UCSD-AML1 (cell line): ENCODE results near the gene PSMA5.
A peak's percentile ranks its signal among the peaks of the same experiment; 100 is the strongest.
"Not testable (repeated sequence)": the region's sequence is repeated elsewhere in the genome, so short reads cannot be mapped to it uniquely, and the experiment has no call there.

Experiments used
- DNase-seq: peaks from one replicate; lab custom pipeline; 2025; ENCODE audit not compliant: unreplicated experiment; lab: John Stamatoyannopoulos, UW

Gene PSMA5

DNA sequence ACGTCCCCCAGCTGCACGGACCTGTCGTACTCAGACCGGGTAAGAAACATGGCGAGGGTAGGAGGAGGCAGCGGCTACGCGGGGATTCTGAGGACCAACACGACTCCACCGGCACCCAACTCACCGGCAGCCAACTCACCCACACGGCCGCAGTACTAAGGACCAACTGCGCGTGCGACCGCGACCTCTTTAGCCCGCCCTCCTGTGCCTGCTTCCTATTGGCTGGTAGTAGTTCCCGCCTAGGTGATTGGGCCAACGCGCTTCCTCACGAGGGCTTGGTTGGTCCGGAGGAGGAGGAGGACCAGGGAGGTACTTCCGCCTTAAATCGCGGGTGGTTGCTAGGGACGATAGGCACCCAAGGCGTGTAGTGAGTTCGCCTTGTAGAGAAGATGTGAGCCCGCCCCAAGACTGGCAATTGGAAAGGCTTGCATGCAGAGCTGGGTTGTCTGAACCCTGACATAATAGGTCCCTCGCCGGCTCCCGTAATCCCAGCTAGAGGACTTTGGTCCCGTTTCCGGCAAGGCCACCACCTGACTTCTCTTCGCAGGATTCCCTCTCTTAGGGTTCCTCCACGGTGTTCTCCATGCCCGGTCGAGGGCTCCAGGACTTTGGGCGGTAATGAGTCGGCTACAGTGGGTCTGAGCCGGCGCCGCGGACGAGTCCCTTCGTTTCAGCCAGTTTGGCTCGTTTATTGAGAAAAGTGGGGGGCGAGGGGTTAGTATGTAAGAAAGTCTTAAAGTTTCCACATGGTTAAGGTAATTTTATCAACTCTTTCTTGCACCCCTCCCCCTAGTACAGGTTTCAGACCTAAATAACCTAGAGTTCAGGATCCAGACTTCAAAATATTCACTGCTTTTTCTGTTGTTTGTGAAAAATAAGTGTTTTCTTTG, at the start of gene PSMA5:
Gene PSMA5 (minus strand): TSS at position 168 of the 890 bp plus-strand sequence. CDS start 118 bp downstream, at position 50.
- DNase-seq: peak; percentile 96

DNA sequence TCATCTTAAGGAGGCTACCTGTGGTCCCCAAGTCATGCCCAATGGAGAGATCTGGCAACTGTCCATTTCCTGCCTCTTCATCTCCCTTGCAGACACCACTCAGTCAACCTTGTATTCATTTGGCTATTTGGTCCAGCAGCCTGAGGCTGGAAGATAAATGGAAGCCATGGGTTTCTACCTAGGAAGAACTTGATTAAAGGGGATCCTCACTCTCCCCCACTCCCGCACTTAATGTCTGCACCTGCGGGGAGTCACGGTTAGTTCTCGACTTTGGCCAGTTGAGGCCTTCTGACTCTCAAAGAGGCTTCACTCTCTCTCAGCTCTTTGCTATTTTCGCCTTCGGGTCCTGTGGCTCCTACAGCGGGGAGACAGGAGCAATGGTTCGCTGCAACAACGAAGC, 49.0 kb upstream of the PSMA5 start:
- no peak for DNase-seq

DNA sequence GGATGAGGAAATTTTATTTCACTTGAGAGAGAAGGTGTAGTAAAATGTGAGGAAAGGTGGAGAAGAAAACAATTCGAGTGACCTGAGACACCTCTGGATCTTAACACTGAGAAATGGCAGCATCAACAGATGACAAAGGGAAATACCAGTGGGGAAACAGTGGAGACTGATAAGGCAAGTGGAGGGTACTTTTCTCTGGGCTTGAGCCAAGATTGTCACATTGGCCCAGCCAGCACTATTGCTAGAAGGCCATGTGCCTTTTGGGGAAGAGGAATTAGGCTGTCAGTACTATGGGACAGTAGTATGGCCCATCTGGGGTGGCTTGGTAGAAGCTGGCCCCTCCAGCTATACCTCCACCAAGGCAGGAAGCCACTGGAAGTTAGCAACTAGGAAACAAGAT, 48.4 kb upstream of the PSMA5 start:
- DNase-seq: no peak

DNA sequence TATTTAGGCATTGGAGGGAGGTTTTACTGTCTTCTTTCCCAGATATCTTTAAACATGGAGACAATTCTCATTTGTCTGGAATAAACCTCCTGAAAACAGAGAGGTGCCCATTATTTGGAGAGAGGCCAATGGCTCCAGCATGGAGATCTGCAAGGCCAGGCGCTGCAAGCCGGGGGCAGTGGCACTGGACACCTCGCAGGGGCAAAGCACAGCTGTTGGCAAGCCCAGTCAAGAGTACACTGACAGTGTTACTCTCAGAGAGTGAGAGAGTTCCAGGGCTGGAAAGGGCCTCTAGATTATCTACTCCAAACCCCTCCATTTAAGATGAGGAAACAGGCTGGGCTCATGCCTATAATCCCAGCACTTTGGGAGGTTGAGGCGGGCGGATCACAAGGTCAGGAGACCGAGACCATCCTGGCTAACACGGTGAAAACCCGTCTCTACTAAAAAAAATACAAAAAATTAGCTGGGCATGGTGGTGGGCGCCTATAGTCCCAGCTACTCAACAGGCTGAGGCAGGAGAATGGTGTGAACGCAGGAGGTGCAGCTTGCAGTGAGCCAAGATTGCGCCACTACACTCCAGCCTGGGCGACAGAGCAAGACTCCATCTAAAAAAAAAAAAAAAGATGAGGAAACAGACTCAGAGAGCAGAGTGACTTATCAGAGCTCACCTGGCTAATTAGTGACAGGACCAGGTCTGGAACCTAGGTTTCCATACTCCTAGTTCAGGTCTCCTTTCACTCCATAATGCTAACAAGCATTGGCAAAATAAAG, 47.2 kb upstream of the PSMA5 start:
- DNase-seq: not testable (repeated sequence)

DNA sequence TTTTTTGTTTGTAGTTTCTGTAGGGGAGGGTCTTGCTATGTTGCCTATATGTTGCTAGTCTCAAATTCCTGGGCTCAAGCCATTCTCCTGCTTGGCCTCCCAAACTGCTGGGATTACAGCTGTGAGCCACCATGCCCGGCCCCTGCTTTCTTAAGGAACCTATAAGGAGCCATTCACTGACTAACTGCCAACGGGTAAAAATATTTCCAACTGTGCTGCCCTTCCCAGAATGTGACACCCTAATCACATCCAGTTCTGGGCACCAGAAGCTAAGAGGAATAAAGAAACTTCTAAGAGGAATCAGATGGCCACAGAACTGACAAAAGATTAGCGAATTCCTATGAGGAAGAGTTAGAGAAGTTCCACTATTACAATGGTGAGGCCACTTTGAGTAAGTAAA, 46.5 kb upstream of the PSMA5 start:
- no peak for DNase-seq

DNA sequence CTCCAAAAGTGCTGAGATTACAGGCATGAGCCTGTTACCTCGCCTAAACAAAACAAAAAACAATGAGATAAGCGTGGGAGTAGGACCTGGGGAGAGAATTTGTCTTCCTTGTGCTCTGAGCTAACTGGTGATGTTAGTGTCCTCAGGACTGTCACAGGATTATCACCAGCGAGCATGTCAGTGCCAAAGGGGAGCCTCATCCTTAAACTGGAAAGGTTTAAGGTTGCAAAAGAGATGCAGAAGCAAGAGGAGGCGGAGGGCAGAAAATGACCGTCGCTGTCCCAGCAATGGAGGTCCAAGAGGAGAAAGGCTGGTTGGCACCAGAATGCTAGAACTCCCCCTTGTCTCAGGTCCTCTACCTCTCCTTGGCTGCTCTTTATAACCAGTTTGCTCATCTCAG, 44.0 kb upstream of the PSMA5 start:
- DNase-seq: no peak

DNA sequence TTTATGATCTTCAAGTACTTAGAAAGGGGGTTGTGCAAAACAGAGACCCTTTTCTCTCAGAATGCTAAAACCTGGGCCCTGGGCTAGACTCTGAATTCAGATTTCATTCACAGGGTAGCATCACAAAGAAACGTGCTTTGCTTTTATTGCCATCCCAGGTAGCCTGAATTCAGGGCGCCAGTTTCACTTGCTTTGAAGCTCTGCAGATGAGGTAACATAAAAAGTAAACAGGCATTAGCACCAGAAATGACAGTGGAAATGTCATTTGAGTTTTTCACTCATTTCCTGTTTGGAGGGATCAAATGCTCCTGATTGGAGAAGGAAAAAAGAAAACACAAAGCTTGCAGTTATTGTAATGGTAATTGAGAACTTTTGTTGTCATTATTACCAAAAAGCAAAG, 42.7 kb upstream of the PSMA5 start:
- DNase-seq: no peak

DNA sequence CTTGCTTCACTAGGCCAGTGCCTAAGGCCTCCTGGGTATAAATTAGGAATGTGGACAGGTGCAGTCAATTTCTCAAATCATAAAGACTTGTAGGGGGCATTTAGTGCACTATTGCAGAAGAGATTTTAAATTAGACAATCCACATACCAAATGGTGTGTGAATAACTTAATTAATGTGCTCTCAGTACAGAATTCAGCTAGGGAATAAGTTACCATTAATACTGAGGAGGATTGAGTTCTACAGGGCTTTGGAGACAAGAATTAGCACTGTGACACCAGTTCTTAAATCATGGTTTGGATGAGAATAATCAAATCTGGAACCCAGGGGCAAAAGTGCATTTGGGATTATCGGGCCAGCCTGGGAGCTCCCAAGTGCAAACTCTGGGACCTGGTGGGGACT, 41.8 kb upstream of the PSMA5 start:
- DNase-seq: no peak

DNA sequence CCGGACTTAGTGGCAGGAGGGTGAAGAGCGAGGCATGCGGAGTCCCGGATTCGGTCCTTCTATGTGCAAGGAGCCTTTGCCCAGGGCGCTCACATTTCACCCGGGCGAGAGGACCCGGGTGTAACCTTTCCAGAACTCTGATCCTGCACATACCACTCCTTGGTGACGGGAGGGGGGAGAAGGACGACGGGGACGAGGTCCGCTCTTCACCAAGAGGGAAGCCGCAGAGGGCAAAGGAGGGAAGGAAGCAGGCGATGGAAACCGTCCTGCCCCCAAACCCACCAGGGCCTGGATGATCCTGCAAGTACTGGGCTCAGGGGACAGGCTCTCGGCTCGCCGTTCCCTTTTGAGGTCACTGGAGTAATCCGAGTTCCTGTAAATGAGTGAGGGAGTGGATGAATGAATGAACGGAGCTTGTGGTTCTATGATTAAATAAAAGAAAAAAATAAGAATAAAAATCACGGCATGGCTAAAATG, 41.1 kb upstream of the PSMA5 start:
- no peak for DNase-seq

DNA sequence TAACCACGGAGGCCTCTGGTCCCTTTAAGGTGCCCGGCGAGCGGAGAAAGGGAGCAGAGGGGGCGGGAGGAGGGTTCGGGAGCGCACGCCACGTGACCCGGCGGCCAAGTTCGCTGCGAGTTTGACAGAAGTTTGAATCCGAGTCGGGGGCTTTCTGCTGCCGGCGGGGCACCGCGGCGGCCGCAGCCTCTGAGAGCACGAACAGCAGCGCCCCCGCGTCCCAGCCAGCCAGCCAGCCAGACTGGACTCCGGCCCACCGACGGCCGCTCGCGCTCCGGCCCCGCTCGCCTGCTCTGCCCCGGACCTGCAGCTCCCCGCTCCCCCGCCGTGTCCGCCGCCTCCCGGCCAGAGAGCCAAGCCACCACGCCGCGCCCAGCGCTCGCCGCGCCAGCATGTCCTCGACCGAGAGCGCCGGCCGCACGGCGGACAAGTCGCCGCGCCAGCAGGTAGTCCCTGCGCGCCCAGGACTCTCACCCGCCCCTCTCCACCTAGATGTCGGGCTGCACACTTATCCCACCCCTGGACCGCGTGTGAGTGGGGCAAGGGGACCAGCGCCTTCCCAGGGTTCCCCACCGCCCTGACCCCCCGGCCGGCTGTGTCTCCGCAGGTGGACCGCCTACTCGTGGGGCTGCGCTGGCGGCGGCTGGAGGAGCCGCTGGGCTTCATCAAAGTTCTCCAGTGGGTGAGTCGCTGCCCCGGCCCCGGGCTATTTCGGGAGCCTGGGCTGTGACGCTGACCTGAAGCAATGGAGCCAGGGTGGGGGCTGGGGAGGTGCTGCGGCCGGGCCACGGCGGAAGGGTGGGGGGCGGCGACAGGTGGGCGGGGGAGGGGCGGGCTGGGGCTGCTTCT, 40.4 kb upstream of the PSMA5 start, which contains the start of gene SYPL2:
Gene SYPL2 (plus strand): TSS at position 95 of the 849 bp plus-strand sequence. CDS start 298 bp downstream, at position 393.
- no peak for DNase-seq

DNA sequence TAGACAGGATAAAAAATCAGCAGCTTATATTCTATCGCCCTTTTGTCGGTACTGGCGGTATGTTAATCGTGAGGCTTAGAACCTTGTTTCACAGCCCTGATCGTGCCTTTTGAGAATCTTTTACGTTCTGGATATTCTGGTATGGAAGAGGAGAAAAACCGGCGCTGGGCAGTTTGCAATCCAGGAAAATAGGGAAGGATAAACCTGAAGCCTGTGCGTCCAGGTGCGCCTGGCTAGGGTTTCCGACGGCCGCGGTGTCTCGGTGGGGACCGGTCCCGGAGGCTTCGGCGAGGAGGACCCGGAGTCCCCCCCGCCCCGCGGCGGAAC, 39.8 kb upstream of the PSMA5 start:
- DNase-seq: no peak

DNA sequence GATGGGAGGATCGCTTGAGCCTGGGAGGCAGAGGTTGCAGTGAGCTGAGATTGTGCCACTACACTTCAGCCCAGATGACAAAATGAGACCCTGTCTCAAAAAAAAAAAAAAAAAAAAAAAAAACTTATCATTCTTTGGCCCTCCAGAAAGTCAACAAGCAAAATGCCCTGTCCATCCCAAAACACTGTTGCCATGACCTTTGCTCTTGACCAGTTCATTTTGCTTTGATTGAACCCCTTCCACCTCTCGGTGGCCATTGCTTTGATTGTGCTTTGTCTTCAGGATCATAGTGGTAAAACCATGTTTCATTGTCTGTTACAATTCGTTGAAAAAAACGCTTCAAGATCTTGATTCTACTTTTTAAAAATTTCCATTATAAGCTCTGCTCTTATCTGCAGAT, 31.6 kb upstream of the PSMA5 start:
- no peak for DNase-seq

DNA sequence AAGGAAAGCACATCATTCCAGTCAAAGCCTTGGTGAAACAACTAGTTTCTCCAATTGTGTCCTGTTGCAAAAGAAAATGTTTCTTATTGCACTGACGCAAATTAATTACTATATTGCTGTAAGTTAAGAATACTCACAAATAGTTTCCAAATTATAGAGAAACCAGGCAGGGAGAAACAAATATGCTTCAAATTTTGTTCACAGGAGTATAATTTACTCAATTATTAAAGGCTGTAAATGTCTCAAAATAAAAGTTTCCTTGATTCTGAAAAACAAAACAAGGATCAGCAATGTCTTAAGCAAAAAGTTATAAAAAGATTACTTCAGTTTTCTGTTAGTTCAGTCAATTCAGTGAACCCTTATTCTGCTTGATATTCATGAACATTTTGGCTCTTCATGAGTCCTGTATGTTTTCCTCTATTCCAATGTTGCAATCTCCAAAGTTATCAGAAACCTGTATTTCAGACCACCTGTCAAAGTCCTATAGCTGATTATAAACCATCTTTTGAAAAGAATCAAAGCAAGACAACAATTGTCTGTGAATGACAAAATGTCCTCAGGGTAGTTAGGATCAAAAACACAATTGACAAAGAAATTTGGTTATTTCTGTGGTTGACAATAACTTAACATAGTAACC, 28.4 kb upstream of the PSMA5 start:
- DNase-seq: no peak

DNA sequence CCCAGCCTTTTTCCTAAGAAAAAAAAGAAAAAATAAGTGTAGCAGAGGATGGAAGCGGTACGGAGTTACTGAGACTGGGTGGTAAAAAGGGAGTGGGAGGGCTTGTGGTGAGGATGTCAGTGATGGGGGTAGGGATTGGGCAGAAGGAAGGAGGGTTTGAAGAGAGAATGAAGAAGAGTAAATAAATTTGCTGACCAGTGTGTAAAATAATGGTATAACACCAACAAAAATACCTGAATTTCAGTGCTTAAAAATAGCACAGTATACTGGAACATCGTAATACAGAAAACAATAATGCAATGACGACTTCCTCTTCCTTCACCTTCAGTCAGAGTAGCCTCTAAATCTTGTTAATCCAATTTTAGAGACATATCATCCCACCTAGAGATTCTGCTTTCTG, 21.3 kb upstream of the PSMA5 start:
- no peak for DNase-seq

DNA sequence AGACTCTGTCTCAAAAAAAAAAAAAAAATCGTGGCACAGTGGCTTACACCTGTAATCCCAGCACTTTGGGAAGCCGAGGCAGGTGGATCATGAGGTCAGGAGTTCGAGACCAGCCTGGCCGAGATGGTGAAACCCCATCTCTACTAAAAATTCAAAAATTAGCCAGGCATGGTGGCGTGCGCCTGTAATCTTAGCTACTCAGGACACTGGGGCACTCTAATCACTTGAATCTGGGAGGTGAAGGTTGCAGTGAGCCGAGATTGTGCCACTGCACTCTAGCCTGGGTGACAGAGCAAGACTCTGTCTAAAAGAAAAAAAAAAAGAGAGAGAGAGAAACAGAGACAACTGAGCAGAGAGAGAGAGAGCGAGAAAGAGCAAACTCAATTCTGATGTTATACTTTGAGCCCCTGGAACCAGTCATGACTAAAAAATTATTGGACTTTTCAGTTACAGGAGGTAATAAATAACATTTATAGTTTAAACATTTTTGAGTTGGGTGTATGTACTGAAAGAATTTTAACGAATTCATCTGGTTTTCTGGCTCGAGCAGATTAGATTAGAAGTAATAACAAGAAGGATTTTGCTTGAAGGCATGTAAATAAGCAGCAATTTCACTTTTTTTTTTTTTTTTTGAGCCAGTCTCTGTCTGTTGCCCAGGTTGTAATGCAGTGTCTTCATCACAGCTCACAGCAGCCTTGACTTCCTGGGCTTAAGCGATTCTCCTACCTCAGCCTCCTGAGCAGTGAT, 19.9 kb upstream of the PSMA5 start:
- not testable (repeated sequence) for DNase-seq

DNA sequence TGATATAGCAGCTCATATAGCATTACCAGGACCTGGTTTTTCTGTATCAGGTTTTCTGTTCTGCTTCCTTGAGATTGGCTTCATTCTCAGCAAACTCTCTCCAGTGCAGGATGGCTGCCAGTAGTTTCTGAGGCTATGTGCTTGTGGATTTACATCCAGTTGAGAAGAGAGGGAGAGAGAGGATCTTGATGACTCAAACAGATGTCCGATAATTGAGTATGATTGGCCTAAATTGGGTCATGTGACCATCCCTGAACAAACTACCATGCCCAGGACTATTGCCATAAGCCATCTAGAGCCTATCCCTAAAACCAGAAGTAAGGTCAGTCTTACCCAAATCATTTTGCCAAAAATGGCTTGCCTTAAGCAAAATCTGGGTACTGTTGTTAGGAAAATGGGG, 18.1 kb upstream of the PSMA5 start:
- no peak for DNase-seq

DNA sequence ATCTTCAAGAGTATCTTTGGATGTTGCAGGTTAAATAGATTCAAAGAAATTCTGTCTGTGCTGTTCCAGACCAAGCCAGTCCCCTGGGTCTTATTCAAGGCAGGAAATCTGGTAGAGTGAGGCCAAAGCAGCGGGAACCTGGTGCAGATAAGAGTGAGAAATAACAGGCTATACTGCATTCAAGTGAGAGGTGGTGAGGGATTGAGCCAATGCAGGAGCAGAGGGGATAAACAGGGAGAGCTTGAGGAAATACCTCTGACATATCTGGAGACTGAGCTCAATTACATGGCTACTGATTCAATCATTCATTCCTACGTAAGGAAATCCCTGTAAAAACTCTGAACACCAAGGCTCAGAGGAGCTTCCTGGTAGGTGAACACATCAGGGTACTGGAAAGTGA, 17.2 kb upstream of the PSMA5 start:
- no peak for DNase-seq

DNA sequence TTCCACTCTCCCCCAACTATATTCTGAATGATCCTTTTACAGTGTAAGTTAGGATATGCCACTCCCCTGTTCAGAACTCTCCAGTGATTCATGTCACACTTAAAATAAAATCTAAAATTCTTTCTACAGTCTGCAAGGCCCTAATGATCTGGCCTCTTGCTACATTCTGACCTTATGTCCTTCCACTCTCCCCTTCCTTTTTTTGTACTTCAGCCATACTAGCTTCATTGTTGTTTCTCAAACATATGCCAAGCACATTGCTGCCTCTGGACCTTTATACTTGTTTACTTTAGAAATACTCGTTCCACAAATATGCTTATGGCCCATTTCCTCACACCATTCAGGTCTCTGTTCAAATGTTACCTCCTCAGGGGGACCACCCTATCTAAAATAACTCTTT, 14.8 kb upstream of the PSMA5 start:
- no peak for DNase-seq

DNA sequence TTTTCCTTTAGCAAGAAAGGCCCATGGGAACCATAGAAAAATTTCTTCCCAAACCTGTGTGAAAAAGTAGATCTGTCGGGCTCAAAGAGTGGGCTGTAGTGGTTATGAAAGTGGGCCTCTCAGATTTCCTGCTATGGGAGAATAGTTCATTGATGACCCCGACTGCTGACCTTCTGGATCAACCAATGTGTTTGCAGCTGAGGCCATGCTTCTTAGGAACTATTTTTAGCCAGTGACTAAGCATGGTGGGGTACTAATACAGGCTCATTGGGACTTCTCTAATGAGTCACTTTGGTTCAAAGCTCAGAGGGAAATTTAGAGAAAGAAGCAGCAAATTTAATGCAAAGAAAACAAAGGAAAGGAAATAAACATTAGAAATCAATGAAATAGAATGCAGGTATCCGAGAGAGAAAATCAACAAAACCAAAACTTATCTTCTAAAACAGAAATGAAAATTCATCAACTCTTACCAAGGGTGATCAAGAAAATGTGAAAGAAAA, 12.6 kb upstream of the PSMA5 start:
- no peak for DNase-seq

DNA sequence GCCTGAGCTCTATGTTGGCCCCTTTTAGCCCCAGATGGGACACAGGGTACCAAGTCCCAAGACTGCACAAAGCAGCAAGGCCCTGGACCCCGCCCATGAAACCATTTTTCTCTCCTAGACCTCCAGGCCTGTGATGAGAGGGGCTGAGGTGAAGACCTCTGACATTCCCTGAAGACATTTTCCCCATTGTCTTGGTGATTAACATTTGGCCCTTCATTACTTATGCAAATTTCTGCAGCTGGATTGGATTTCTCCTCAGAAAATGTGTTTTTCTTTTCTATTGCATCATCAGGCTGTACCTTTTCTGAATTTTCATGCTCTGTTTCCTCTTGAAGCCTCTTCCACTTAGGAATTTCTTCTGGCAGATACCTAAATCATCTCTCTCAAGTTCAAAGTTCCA, 8.2 kb upstream of the PSMA5 start:
- no peak for DNase-seq
